Activated CD4-positive, alpha-beta T cell treated with anti-CD3 and anti-CD28 coated beads for 4 hours (primary cell): Measurements from ENCODE around the gene DNAJB1.
"Not testable (repeated sequence)": the region's sequence is repeated elsewhere in the genome, so short reads cannot be mapped to it uniquely, and the experiment has no call there.

Source experiments
- DNase-seq, 2 donors: peaks; one replicate each; pipeline ENCODE4 v3.0.0-alpha.2; 2020

Gene DNAJB1

GRCh38 chr19:14553042-14553938 lies 35.1 kb upstream of the DNAJB1 start:
- no peak for DNase-seq

GRCh38 chr19:14552006-14552360 lies 33.8 kb upstream of the DNAJB1 start:
- not testable (repeated sequence) for DNase-seq

DNA sequence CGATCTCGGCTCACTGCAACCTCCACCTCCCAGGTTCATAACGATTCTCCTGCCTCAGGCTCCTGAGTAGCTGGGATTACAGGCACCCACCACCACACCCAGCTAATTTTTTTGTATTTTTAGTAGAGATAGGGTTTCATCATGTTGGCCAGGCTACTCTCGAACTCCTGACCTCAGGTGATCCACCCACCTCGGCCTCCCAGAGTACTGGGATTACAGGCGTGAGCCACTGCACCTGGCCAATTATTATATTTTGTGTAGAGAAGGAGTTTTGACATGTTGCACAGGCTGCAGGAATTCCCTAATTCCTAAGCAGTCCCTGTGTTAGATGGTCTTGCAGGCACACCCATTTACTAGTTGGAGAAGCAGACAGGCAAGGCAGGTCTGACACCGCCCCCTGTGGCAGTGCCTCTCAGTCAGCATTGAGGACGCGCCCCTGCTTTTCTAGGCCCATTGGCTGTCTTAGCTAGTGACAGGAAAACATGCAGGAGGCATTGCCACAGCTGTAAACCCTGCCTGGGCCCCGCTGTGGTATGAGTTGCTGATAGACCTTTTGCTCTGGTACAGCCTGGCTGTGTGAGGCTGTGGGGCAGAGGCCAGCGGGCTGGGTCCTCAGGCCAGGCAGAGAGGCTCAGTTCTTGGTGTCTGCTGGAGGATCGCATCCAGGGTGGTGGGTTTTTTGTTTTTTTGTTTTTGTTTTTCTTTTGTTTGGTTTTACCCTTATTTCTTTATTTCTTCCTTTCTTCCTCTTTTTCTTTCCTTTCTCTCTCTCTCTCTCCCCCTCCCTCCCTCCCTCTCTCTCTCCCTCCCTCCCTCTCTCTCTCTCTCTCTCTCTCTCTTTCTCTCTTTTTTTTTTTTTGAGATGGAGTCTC lies 33.2 kb upstream of the DNAJB1 start:
- DNase-seq = peak; percentile 70 to 71

GRCh38 chr19:14550201-14550754 lies 32.1 kb upstream of the DNAJB1 start:
- DNase-seq = no peak

DNA sequence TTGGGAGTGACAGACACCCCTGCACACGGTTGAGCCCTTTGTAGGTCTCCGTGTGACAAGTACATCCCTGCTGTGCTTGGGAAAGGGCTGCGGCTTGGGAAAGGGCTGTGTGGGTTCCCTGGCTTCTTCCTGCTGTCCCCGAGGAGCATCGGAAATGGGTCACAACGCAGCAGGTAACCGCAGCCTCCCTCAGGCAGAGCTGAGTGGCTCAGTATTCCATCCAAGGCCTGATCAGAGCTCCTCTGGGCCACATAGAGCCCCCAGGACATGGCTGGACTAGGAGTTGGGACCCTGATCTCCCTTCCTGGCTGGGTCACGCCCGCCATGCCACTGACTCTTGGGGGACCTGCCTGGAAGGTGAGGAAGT lies 27.5 kb upstream of the DNAJB1 start:
- DNase-seq = no peak

DNA sequence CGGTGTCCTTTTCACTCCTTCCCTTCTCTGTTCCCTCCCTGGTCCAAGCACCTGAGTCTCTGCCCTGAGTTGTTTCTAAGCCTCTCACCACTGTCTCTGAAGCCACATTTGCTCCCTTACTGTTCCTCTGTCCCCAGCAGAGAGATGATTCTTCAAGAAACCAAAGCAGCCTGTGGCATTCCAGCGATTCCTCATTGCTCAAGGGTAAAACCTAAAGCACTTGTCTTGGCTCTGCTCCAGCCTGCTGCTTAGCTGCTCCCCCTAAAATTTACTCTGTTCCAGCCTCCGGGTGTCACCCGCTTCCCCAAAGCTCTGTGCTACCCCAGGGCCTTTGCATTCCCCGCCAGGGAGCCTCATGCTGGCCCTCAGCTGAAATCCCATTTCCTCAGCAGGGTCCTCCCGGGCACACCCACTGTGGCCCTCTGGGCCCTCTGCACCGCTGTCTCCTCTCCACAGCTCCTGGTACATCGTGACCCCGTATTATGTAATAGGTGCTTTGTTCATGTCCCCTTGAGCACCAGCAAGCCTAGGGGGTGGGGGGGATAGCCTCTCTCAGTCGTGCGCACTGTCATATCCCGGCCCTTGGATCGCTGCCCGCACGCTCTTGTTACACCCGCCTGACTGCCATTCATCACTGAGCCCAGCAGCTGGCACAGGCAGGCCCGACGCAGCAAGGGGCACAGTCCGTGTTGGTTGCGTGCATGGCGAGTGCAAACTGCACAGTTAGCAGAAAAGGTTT lies 26.9 kb upstream of the DNAJB1 start:
- DNase-seq = no peak

DNA sequence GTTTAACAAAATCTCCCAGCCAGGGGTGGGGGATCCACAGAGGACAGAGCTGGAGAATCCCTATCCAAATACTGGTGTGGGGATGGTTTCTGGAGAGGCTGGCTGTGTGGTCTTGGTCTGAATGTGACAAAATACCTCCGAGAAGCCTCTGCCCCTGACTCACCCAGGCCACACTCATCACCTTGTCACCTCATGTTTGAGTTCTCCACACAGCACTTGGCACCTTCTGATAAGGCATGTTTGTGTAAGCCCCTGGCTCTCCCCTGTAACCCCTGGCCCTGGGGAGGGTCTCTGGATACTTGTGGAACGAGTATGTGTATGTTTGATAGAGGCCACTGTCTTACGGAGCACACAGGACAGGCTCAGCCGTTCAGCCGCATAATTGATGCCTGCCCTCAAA lies 25.9 kb upstream of the DNAJB1 start:
- DNase-seq = no peak

GRCh38 chr19:14542711-14543328 lies 24.6 kb upstream of the DNAJB1 start:
- no peak for DNase-seq

- not testable (repeated sequence) for DNase-seq
Observed at GRCh38 chr19:14541979-14542378, 23.8 kb upstream of the DNAJB1 start.

GRCh38 chr19:14540741-14541525 lies 22.7 kb upstream of the DNAJB1 start:
- no peak for DNase-seq

DNA sequence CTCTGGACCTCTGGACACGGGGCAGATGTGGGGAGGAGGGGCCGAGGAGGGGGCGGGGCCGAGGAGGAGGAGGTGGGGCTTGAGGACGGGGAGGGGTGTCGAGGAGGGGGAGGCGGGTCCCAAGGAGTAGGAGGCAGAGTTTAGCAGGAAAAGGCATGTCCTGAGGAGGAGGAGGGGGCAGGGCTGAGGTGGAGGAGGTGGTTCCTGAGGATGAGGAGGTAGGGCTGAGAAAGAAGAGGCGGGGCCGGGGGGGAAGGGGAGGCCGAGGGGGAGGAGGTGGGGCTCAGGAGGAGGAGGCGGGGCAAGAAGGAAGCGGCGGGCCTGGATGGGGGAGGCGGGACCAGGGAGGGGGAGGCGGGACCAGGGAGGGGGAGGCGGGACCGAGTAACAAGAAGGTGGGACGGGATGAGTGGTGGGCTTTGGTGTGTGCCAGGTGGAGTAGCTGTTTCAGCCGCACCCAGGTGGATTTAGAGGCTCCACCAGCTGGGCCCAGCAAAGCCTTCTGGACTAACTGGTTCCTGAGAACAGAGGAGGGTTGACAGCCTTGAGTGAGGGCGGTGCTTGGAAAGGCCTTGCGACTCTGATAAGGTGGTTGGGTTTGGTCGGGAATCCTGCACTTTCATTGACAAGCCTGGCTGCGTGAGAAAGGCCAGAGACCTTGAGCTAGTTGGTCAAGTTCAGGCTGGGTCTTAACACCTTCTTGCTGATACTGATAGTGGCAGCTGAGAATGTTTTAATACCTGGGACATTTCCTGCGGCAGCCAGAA lies 18.9 kb upstream of the DNAJB1 start:
- peak; percentile 31 to 35 for DNase-seq

GRCh38 chr19:14533450-14533849 lies 15.3 kb upstream of the DNAJB1 start:
- no peak for DNase-seq

DNA sequence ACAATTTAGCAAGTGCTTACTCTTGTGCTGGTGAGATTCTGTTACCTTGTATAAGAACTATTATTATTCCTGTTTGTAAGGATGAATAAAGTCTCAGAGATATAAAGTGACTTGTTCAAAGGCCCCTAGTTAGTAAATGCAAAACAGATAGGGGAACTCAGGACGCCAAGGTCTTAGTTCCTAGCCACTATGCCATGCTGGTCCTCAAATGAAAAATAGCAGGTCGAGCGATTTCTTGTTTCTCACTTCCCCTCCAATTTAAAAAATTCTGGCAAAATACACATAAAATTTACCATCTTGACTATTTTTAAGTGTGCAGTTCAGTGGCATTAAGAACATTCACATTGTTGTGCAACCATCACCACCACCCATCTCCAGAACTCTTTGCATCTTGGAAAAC lies 12.3 kb upstream of the DNAJB1 start:
- DNase-seq = no peak

GRCh38 chr19:14530005-14530348 lies 11.8 kb upstream of the DNAJB1 start:
- DNase-seq = no peak

GRCh38 chr19:14529254-14530004 lies 11.2 kb upstream of the DNAJB1 start, which contains the start of gene TECR:
Gene TECR (plus strand): TSS chr19:14529594. CDS start chr19:14529697, 103 bp downstream.
- peak; percentile 100 for DNase-seq

DNA sequence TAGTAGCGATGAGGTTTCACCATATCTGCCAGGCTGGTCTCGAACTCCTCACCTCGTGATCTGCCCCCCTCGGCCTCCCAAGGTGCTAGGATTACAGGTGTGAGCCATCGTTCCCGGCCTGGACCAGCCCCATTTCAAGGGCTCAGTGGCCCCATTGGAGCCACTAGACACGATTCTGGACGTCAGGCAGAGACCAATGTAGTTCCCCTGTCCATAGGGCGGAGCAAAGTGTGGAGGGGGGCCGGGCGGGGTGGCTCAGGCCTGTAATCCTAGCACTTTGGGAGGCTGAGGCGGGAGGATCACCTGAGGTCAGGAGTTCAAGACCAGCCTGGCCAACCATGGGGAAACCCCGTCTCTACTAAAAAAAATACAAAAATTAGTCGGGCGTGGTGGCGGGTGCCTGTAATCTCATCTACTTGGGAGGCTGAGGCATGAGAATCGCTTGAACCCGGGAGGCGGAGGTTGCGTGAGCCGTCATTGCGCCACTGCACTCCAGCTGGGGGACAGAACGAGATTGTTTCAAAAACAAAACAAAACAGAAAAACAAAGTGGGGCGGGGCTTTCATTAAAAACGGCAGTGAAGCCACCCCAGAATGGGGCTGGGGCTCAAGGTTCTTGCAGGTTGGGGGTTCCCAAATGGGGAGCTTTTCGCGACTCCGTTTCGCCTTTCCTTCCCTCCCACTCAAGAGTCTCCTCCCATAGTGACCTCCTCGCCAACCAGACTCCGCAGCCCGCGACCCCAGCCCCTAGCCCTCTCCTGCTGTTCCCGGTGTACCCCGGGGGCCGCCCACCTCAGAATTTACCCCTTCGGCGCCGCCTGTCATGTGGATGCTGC lies 10.4 kb upstream of the DNAJB1 start:
- no peak for DNase-seq

- no peak for DNase-seq
Observed at GRCh38 chr19:14526423-14526822, 8.2 kb upstream of the DNAJB1 start.

GRCh38 chr19:14525729-14526128 lies 7.5 kb upstream of the DNAJB1 start:
- DNase-seq = no peak

- no peak for DNase-seq
Observed at GRCh38 chr19:14520543-14520942, 2.3 kb upstream of the DNAJB1 start.
